Skeletal muscle tissue (tissue), 4 donors: ENCODE results near the gene NT5C. TPM values are rescaled to one million over a fixed set of nuclear protein-coding genes. Genes with fewer than 3 reads are reported as not detected.

Source experiments
- H3K27ac ChIP-seq: one replicate; pipeline ENCODE4 v1.7.0; 2013; ENCODE audit warnings: mild to moderate bottlenecking, low read depth, low read length, inconsistent platforms
- H3K27me3 ChIP-seq, 3 donors: one replicate each; pipeline ENCODE4 v1.7.0; 2013; ENCODE audit warnings: low read length in 3 of 3; ENCODE audit not compliant: control insufficient read depth in 3 of 3, insufficient read depth in 3 of 3
- H3K36me3 ChIP-seq, 3 donors: one replicate each; pipeline ENCODE4 v1.7.0; 2013; ENCODE audit warnings: low read length in 3 of 3; ENCODE audit not compliant: control insufficient read depth in 3 of 3, insufficient read depth in 3 of 3
- H3K4me1 ChIP-seq, 3 donors: one replicate each; pipeline ENCODE4 v1.7.0; 2013; ENCODE audit warnings: low read length in 3 of 3, mild to moderate bottlenecking in 3 of 3; ENCODE audit not compliant: control insufficient read depth in 3 of 3, insufficient read depth in 3 of 3
- H3K4me3 ChIP-seq, 3 donors: one replicate each; pipeline ENCODE4 v1.7.0; 2013; ENCODE audit warnings: low read length in 3 of 3
- H3K9ac ChIP-seq, 3 donors: one replicate each; pipeline ENCODE4 v1.7.0; 2013; ENCODE audit warnings: low read length in 3 of 3, mild to moderate bottlenecking in 3 of 3, moderate library complexity in 2 of 3, low read depth in 1 of 3
- H3K9me3 ChIP-seq, 3 donors: one replicate each; pipeline ENCODE4 v1.7.0; 2013; ENCODE audit warnings: low read length in 3 of 3; ENCODE audit not compliant: control insufficient read depth in 3 of 3
- total RNA-seq: library from RNA; depleted of rRNA; stranded (reverse); fragments of >200 nt; gene quantifications from one replicate; pipeline ENCODE4 v1.2.3, GENCODE V29; 2014
- donor health status: Osteomylitis.

NT5C gene
- total RNA-seq, 1 donor from 2014 or later = 32.9 TPM

GRCh38 chr17:75124819-75125162 is 6.8 kb downstream of the NT5C start:
- Histone ChIP-seq H3K4me1 (peaks cover 4 to 19% (median 6%) of the 10 kb centered on the region in 3 donors), H3K36me3 (peaks cover 3 to 10% (median 3%) of the 10 kb centered on the region in 3 donors), H3K27me3 (no peaks in the 10 kb centered on the region), H3K9ac (no peak overlapping the region), H3K4me3 (no peak overlapping the region), H3K9me3 (no peaks in the 10 kb centered on the region), H3K27ac (no peak overlapping the region)

GRCh38 chr17:75124041-75124818 is 7.3 kb downstream of the NT5C start:
- H3K27me3 ChIP-seq = no peaks in the 10 kb centered on the region
- peaks cover 4 to 19% (median 6%) of the 10 kb centered on the region in 3 donors for H3K4me1 ChIP-seq
- no peak overlapping the region for H3K27ac ChIP-seq
- H3K9ac ChIP-seq = no peak overlapping the region
- no peak overlapping the region for H3K4me3 ChIP-seq
- peaks cover 0 to 6% (median 3%) of the 10 kb centered on the region in 3 donors for H3K36me3 ChIP-seq
- H3K9me3 ChIP-seq = no peaks in the 10 kb centered on the region

GRCh38 chr17:75118307-75118706 is 13.2 kb downstream of the NT5C start:
- Histone ChIP-seq H3K9ac (no peak overlapping the region), H3K36me3 (peaks cover 3 to 9% (median 4%) of the 10 kb centered on the region in 3 donors)

GRCh38 chr17:75116737-75117136 is 14.8 kb downstream of the NT5C start:
- peaks cover 3 to 9% (median 6%) of the 10 kb centered on the region in 3 donors for H3K36me3 ChIP-seq
- H3K4me3 ChIP-seq = no peak overlapping the region
- H3K4me1 ChIP-seq = peaks cover 13 to 15% (median 14%) of the 10 kb centered on the region in 3 donors

More at GRCh38 chr17:75118307-75118706, 13.2 kb downstream of the NT5C start:
- no peaks in the 10 kb centered on the region for H3K27me3 ChIP-seq
- peaks cover 9 to 15% (median 13%) of the 10 kb centered on the region in 3 donors for H3K4me1 ChIP-seq
- H3K4me3 ChIP-seq = no peak overlapping the region
- no peak overlapping the region for H3K27ac ChIP-seq
- no peaks in the 10 kb centered on the region for H3K9me3 ChIP-seq

GRCh38 chr17:75115555-75115954 is 16.0 kb downstream of the NT5C start:
- no peaks in the 10 kb centered on the region for H3K9me3 ChIP-seq
- H3K4me1 ChIP-seq = peaks cover 15 to 18% (median 16%) of the 10 kb centered on the region in 3 donors
- no peaks in the 10 kb centered on the region for H3K27me3 ChIP-seq
- no peak overlapping the region for H3K27ac ChIP-seq
- no peak overlapping the region for H3K4me3 ChIP-seq
- peaks cover 3 to 6% (median 5%) of the 10 kb centered on the region in 3 donors for H3K36me3 ChIP-seq
- H3K9ac ChIP-seq = peak overlapping the region in 1 of 3 donors; percentile 16

More at GRCh38 chr17:75116737-75117136, 14.8 kb downstream of the NT5C start:
- Histone ChIP-seq H3K9ac (no peak overlapping the region), H3K27ac (no peak overlapping the region), H3K9me3 (no peaks in the 10 kb centered on the region), H3K27me3 (no peaks in the 10 kb centered on the region)

GRCh38 chr17:75114552-75115314 is 16.8 kb downstream of the NT5C start:
- peak overlapping the region; percentile 59 for H3K27ac ChIP-seq
- H3K27me3 ChIP-seq = no peaks in the 10 kb centered on the region
- H3K9me3 ChIP-seq = no peaks in the 10 kb centered on the region
- peak overlapping the region; percentile 58 to 89 (median 84) for H3K9ac ChIP-seq
- peaks cover 17 to 22% (median 20%) of the 10 kb centered on the region in 3 donors for H3K4me1 ChIP-seq
- H3K4me3 ChIP-seq = peak overlapping the region; percentile 70 to 83 (median 81)
- H3K36me3 ChIP-seq = peaks cover 3 to 6% (median 3%) of the 10 kb centered on the region in 3 donors

GRCh38 chr17:75113798-75114551 is 17.6 kb downstream of the NT5C start:
- Histone ChIP-seq H3K4me1 (peaks cover 23 to 29% (median 26%) of the 10 kb centered on the region in 3 donors), H3K27me3 (no peaks in the 10 kb centered on the region), H3K36me3 (peaks cover 3 to 6% (median 3%) of the 10 kb centered on the region in 3 donors), H3K27ac (peak overlapping the region; percentile 59), H3K9ac (peak overlapping the region; percentile 58 to 89 (median 84)), H3K4me3 (peak overlapping the region; percentile 70 to 83 (median 81)), H3K9me3 (no peaks in the 10 kb centered on the region)

GRCh38 chr17:75111777-75112335 is 19.7 kb downstream of the NT5C start:
- peaks cover 25 to 30% (median 27%) of the 10 kb centered on the region in 3 donors for H3K4me1 ChIP-seq
- no peak overlapping the region for H3K4me3 ChIP-seq
- peaks cover 3 to 5% (median 3%) of the 10 kb centered on the region in 3 donors for H3K36me3 ChIP-seq
- no peaks in the 10 kb centered on the region for H3K9me3 ChIP-seq
- no peak overlapping the region for H3K9ac ChIP-seq
- H3K27me3 ChIP-seq = no peaks in the 10 kb centered on the region
- no peak overlapping the region for H3K27ac ChIP-seq

GRCh38 chr17:75110234-75110937 is 21.2 kb downstream of the NT5C start:
- peaks cover 22 to 30% (median 27%) of the 10 kb centered on the region in 3 donors for H3K4me1 ChIP-seq
- H3K9ac ChIP-seq = peak overlapping the region; percentile 75 to 84 (median 81)
- peaks cover 0 to 2% (median 0%) of the 10 kb centered on the region in 3 donors for H3K36me3 ChIP-seq
- H3K9me3 ChIP-seq = no peaks in the 10 kb centered on the region
- no peak overlapping the region for H3K27ac ChIP-seq
- H3K27me3 ChIP-seq = no peaks in the 10 kb centered on the region
- H3K4me3 ChIP-seq = peak overlapping the region; percentile 75 to 85 (median 84)
